Loucy (cell line): ENCODE results near the gene USP8.
"Not testable (repeated sequence)": the region's sequence is repeated elsewhere in the genome, so short reads cannot be mapped to it uniquely, and the experiment has no call there.

ENCODE experiments used
- H2AFZ ChIP-seq: fragments of 200-600 bp; sonication (generic); 2 replicates; pipeline ENCODE4 v1.6.0; 2016; ENCODE audit warnings: antibody characterized with exemption, mild to moderate bottlenecking, low read length, moderate library complexity
- H3F3A ChIP-seq: fragments of 200-600 bp; 2 replicates; pipeline ENCODE4 v1.6.0; 2016; ENCODE audit warnings: antibody characterized with exemption, low read depth, mild to moderate bottlenecking
- H3K27me3 ChIP-seq: fragments of 200-600 bp; sonication (generic); 2 replicates; pipeline ENCODE4 v1.6.1; 2014; ENCODE audit warnings: low read length, mild to moderate bottlenecking; ENCODE audit not compliant: insufficient read depth, poor library complexity, severe bottlenecking
- H3K36me3 ChIP-seq: fragments of 200-600 bp; sonication (generic); 2 replicates; pipeline ENCODE4 v1.6.1; 2016; ENCODE audit warnings: low read length; ENCODE audit not compliant: insufficient read depth
- H3K4me1 ChIP-seq: fragments of 200-600 bp; sonication (generic); 2 replicates; pipeline ENCODE4 v1.5.1; 2014; ENCODE audit warnings: low read length, mild to moderate bottlenecking; ENCODE audit not compliant: insufficient read depth, poor library complexity, severe bottlenecking
- H3K4me2 ChIP-seq: fragments of 200-600 bp; sonication (generic); 2 replicates; pipeline ENCODE4 v1.6.0; 2014; ENCODE audit warnings: antibody characterized with exemption, low read length, low read depth, mild to moderate bottlenecking; ENCODE audit not compliant: poor library complexity, severe bottlenecking
- H3K4me3 ChIP-seq: fragments of 200-600 bp; sonication (generic); 2 replicates; pipeline ENCODE4 v1.5.1; 2014; ENCODE audit warnings: low read length, mild to moderate bottlenecking, mixed read lengths; ENCODE audit not compliant: poor library complexity, severe bottlenecking
- H3K79me2 ChIP-seq: fragments of 200-600 bp; sonication (generic); 2 replicates; pipeline ENCODE4 v1.6.1; 2014; ENCODE audit warnings: low read length; ENCODE audit not compliant: insufficient read depth
- H3K9ac ChIP-seq: fragments of 200-600 bp; sonication (generic); 2 replicates; pipeline ENCODE4 v1.6.0; 2014; ENCODE audit warnings: mild to moderate bottlenecking, low read depth, low read length, moderate library complexity; ENCODE audit not compliant: poor library complexity, severe bottlenecking
- H3K9me2 ChIP-seq: fragments of 200-600 bp; sonication (generic); replicated peaks from 2 replicates; pipeline ENCODE4 v1.6.1; 2016; ENCODE audit warnings: low read depth, low read length, mixed read lengths
- H3K9me3 ChIP-seq: fragments of 200-600 bp; sonication (generic); 2 replicates; pipeline ENCODE4 v1.6.1; 2014; ENCODE audit warnings: mild to moderate bottlenecking, antibody characterized with exemption, low read length, low read depth; ENCODE audit not compliant: insufficient read depth
- H4K20me1 ChIP-seq: fragments of 200-600 bp; sonication (generic); 2 replicates; pipeline ENCODE4 v1.6.0; 2014; ENCODE audit warnings: antibody characterized with exemption, low read length, mild to moderate bottlenecking; ENCODE audit not compliant: insufficient read depth, poor library complexity, severe bottlenecking
- EZH2phosphoT487 ChIP-seq: fragments of 200-600 bp; IDR thresholded peaks from 2 replicates; pipeline ENCODE4 v1.6.1; 2018; ENCODE audit warnings: antibody characterized with exemption, mild to moderate bottlenecking, moderate library complexity, borderline replicate concordance
- TF ChIP-seq, protein P1 (sequence below): fragments of 200-600 bp; sonication (generic); conservative IDR thresholded peaks from 2 replicates; pipeline ENCODE4 v1.5.1; 2014; ENCODE audit warnings: mild to moderate bottlenecking, antibody characterized with exemption, low read length

USP8 gene

DNA sequence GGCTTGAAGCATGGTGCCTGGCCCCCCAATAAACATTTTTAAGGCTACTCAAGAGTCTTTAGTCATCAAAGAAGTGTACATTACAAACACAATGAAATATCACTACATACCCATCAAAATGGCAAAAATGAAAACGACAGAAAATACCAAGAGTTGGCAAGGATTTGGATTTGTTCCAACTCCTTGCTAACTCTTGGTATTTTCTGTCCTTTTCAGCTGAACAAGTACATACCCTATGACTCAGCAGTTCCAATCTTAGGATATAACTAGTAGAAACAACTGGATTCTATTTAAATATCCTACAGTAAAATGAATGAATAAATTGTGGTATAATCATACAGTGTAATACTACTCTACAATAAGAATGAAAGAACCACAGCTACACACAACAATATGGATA is 44.1 kb upstream of the USP8 start:
- no peaks in the 10 kb centered on the region for H3K79me2 ChIP-seq
- H3K4me2 ChIP-seq = no peak overlapping the region
- no peak overlapping the region for H2AFZ ChIP-seq
- TF ChIP-seq EZH2phosphoT487 = no peak
- TF ChIP-seq, protein P1, sequence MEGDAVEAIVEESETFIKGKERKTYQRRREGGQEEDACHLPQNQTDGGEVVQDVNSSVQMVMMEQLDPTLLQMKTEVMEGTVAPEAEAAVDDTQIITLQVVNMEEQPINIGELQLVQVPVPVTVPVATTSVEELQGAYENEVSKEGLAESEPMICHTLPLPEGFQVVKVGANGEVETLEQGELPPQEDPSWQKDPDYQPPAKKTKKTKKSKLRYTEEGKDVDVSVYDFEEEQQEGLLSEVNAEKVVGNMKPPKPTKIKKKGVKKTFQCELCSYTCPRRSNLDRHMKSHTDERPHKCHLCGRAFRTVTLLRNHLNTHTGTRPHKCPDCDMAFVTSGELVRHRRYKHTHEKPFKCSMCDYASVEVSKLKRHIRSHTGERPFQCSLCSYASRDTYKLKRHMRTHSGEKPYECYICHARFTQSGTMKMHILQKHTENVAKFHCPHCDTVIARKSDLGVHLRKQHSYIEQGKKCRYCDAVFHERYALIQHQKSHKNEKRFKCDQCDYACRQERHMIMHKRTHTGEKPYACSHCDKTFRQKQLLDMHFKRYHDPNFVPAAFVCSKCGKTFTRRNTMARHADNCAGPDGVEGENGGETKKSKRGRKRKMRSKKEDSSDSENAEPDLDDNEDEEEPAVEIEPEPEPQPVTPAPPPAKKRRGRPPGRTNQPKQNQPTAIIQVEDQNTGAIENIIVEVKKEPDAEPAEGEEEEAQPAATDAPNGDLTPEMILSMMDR = no peak
- no peak overlapping the region for H3K4me3 ChIP-seq
- no peaks in the 10 kb centered on the region for H3F3A ChIP-seq
- H3K36me3 ChIP-seq = no peaks in the 10 kb centered on the region
- H3K9me2 ChIP-seq = no peaks in the 10 kb centered on the region
- no peaks in the 10 kb centered on the region for H3K27me3 ChIP-seq
- H4K20me1 ChIP-seq = no peaks in the 10 kb centered on the region
- H3K9ac ChIP-seq = no peak overlapping the region
- H3K4me1 ChIP-seq = no peaks in the 10 kb centered on the region
- no peaks in the 10 kb centered on the region for H3K9me3 ChIP-seq

DNA sequence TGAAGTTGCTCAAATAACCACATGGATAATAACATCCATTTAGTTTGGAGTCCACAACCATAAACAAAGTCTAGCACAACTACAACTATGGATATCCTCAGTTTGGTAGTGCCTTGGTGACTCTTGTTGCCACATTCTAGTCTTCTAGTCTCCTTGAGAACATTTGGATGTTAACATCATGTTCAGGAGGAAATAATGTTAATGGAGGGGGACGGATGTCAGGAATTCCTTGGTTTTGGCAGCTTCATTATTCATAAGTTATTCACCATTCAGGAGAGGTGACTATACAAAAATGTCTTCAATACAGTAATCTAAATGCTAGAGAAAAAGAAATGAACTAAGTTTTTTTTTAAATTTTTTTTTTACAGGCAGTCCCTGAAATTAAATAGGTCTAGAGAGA is 42.8 kb upstream of the USP8 start:
- Histone ChIP-seq H3K9me2 (no peaks in the 10 kb centered on the region), H3K4me2 (no peak overlapping the region), H3K9me3 (no peaks in the 10 kb centered on the region), H3K79me2 (no peaks in the 10 kb centered on the region), H2AFZ (no peak overlapping the region), H3K27me3 (no peaks in the 10 kb centered on the region), H3K9ac (no peak overlapping the region), H3F3A (no peaks in the 10 kb centered on the region), H4K20me1 (no peaks in the 10 kb centered on the region), H3K4me1 (no peaks in the 10 kb centered on the region), H3K36me3 (no peaks in the 10 kb centered on the region), H3K4me3 (no peak overlapping the region)
- TF ChIP-seq, protein P1 = no peak
- no peak for TF ChIP-seq EZH2phosphoT487

DNA sequence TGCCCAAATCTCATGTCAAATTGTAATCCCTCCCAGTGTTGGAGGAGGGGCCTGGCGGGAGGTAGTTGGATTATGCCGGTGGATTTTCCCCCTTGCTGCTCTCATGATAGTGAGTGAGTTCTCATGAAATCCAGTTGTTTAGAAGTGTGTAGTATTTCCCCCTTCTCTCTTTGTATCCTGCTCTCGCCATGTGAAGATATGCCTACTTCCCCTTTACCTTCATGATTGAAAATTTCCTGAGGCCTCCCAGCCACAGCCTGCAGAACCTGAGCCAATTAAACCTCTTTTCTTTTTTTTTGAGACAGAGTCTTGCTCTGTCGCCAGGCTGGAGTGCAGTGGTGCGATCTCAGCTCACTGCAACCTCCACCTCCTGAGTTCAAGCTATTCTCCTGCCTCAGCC is 41.8 kb upstream of the USP8 start:
- H3K9ac ChIP-seq, H3K79me2 ChIP-seq, H4K20me1 ChIP-seq, H3K27me3 ChIP-seq, H2AFZ ChIP-seq, H3K36me3 ChIP-seq, H3K4me1 ChIP-seq, H3K4me3 ChIP-seq, H3K9me3 ChIP-seq, H3K4me2 ChIP-seq, H3K9me2 ChIP-seq, H3F3A ChIP-seq: not testable (repeated sequence)

DNA sequence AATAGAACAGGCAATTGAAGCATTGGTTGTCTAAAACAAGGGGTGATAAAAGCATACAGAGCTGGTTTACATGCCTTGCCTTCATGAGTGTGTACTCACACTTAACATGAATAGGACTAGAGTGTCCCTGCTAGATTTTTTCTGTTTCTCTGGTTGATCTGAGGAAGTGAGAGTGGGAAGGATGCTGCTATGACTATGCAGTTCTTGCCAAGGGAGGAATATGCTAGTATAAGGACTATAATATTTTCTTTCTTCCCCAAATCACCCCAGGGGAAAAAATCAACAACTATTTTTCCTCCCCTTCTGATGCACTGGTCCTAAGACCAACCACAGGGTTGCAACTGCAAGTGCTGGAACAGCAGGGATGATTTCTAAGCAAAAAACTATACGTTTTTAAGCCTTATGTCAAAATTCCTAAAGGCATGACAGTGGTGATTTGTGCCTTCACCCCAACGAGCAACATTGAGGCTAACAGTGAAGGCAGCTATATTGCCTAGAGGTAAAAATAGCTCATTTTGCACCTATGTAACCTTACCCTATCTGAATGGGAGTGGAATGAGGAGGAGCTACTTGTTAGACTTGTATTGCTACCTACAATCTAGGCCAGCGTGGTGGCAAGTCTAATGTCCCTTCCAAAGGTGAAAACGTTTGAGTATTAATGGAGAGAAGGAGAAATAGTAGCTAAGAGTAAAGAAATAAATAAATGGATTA is 33.5 kb upstream of the USP8 start:
- Histone ChIP-seq H3K9ac (peak overlapping the region; percentile 22), H3K27me3 (no peaks in the 10 kb centered on the region), H3F3A (no peaks in the 10 kb centered on the region), H3K79me2 (no peaks in the 10 kb centered on the region), H2AFZ (peak overlapping the region; percentile 80), H3K4me1 (peaks cover 7% of the 10 kb centered on the region), H3K9me2 (no peaks in the 10 kb centered on the region), H3K9me3 (no peaks in the 10 kb centered on the region), H3K4me2 (peak overlapping the region; percentile 25), H4K20me1 (no peaks in the 10 kb centered on the region), H3K36me3 (no peaks in the 10 kb centered on the region), H3K4me3 (no peak overlapping the region)
- TF ChIP-seq, protein P1 = no peak

DNA sequence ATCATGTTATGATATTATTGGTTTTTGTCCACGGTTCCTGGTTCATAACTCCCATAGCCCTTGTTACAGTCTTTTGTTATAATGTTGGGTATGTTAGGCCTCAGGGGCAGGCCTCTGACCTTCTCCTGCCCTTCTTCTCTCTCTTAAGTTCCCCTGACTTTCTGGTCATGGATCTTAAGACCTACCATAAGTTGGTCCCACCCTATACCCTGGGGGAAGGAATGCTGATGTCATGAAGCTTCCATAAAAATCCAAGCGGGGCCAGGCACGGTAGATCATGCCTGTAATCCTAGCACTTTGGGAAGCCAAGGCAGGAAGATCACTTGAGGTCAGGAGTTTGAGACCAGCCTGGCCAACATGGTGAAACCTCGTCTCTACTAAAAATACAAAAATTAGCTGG is 32.6 kb upstream of the USP8 start:
- H3K9me3 ChIP-seq, H4K20me1 ChIP-seq, H3K4me1 ChIP-seq, H3K79me2 ChIP-seq, H3K27me3 ChIP-seq, H3K4me3 ChIP-seq, H3K9ac ChIP-seq, H3K36me3 ChIP-seq, H3F3A ChIP-seq, H3K4me2 ChIP-seq, H3K9me2 ChIP-seq: not testable (repeated sequence)
- H2AFZ ChIP-seq = peak overlapping the region; percentile 80
